ENCODE measurements around the gene SPTBN4. TPM values are rescaled to one million over a fixed set of nuclear protein-coding genes. Genes with fewer than 3 reads are reported as not detected.

Gene SPTBN4
- total and polyA plus RNA-seq, 2 experiments from 2014 or later = 0.67 to 1.3 TPM

GRCh38 chr19:40549007-40549708, 82.4 kb downstream of the SPTBN4 start:
- no peak overlapping the region for H2AFZ ChIP-seq
- H3K27me3 ChIP-seq = peaks cover 25% of the 10 kb centered on the region
- peak; percentile 81 for DNase-seq (ENCODE audit: low spot score)
- no peak overlapping the region for H3K4me3 ChIP-seq
- no peak overlapping the region for H3K27ac ChIP-seq
- no peaks in the 10 kb centered on the region for H3K79me2 ChIP-seq
- H3K4me1 ChIP-seq (ENCODE audit: insufficient read depth) = no peaks in the 10 kb centered on the region
- no peaks in the 10 kb centered on the region for H3K36me3 ChIP-seq (replicated peaks; ENCODE audit: insufficient read depth, low read depth)
- peak overlapping the region; percentile 78 for H3K4me2 ChIP-seq
- 4% methylated on average over 43 of the region's 43 CpGs for WGBS (ENCODE audit: low lambda C conversion rate, missing lambda C conversion rate)
- H3K9me3 ChIP-seq (ENCODE audit: low read depth) = no peaks in the 10 kb centered on the region
- H3K9me2 ChIP-seq (replicated peaks; ENCODE audit: insufficient read depth) = no peaks in the 10 kb centered on the region
- no peaks in the 10 kb centered on the region for H4K20me1 ChIP-seq (ENCODE audit: insufficient read depth, poor library complexity, severe bottlenecking)
- TF ChIP-seq CTCF (IDR thresholded peaks at IDR 0.05; ENCODE audit: poor library complexity) (peak; percentile 65), EZH2 (IDR thresholded peaks at IDR 0.05; ENCODE audit: borderline replicate concordance) (no peak)

- DNase-seq (ENCODE audit: low spot score) = no peak
- no peaks in the 10 kb centered on the region for H4K20me1 ChIP-seq (ENCODE audit: insufficient read depth, poor library complexity, severe bottlenecking)
- H3K9me2 ChIP-seq (replicated peaks; ENCODE audit: insufficient read depth) = no peaks in the 10 kb centered on the region
- no peaks in the 10 kb centered on the region for H3K4me1 ChIP-seq (ENCODE audit: insufficient read depth)
- no peak overlapping the region for H3K4me3 ChIP-seq
- WGBS (ENCODE audit: low lambda C conversion rate, missing lambda C conversion rate) = 73% methylated on average over 4 of the region's 4 CpGs
- TF ChIP-seq EZH2 (IDR thresholded peaks at IDR 0.05; ENCODE audit: borderline replicate concordance) (no peak), EZH2phosphoT487 (IDR thresholded peaks at IDR 0.05; ENCODE audit: low read depth, severe bottlenecking, unreplicated experiment) (no peak), CTCF (IDR thresholded peaks at IDR 0.05; ENCODE audit: poor library complexity) (no peak)
- H3K9me3 ChIP-seq (ENCODE audit: low read depth) = no peaks in the 10 kb centered on the region
- no peaks in the 10 kb centered on the region for H3K36me3 ChIP-seq (replicated peaks; ENCODE audit: insufficient read depth, low read depth)
- no peak overlapping the region for H3K4me2 ChIP-seq
- no peak overlapping the region for H3K27ac ChIP-seq
- peaks cover 41% of the 10 kb centered on the region for H3K27me3 ChIP-seq
- no peaks in the 10 kb centered on the region for H3K79me2 ChIP-seq
- no peak overlapping the region for H2AFZ ChIP-seq
Observed at GRCh38 chr19:40550951-40551350, 84.2 kb downstream of the SPTBN4 start.

GRCh38 chr19:40552848-40553247, 86.0 kb downstream of the SPTBN4 start:
- no peaks in the 10 kb centered on the region for H3K9me3 ChIP-seq (ENCODE audit: low read depth)
- H3K4me1 ChIP-seq (ENCODE audit: insufficient read depth) = no peaks in the 10 kb centered on the region
- TF ChIP-seq EZH2phosphoT487 (IDR thresholded peaks at IDR 0.05; ENCODE audit: low read depth, severe bottlenecking, unreplicated experiment) (no peak), EZH2 (IDR thresholded peaks at IDR 0.05; ENCODE audit: borderline replicate concordance) (no peak), CTCF (IDR thresholded peaks at IDR 0.05; ENCODE audit: poor library complexity) (no peak)
- H3K79me2 ChIP-seq = no peaks in the 10 kb centered on the region
- H3K27ac ChIP-seq = no peak overlapping the region
- H2AFZ ChIP-seq = no peak overlapping the region
- no peaks in the 10 kb centered on the region for H3K9me2 ChIP-seq (replicated peaks; ENCODE audit: insufficient read depth)
- no peak overlapping the region for H3K4me3 ChIP-seq
- H3K36me3 ChIP-seq (replicated peaks; ENCODE audit: insufficient read depth, low read depth) = no peaks in the 10 kb centered on the region
- no peak for DNase-seq (ENCODE audit: low spot score)
- H3K4me2 ChIP-seq = no peak overlapping the region
- WGBS (ENCODE audit: low lambda C conversion rate, missing lambda C conversion rate) = 98% methylated on average over 3 of the region's 3 CpGs
- H4K20me1 ChIP-seq (ENCODE audit: insufficient read depth, poor library complexity, severe bottlenecking) = no peaks in the 10 kb centered on the region
- H3K27me3 ChIP-seq = peaks cover 46% of the 10 kb centered on the region
